Measurements from ENCODE around the gene FBN1. TPM values are rescaled to one million over a fixed set of nuclear protein-coding genes. Genes with fewer than 3 reads are reported as not detected.

Gene FBN1
- total and polyA plus RNA-seq, 2 experiments from 2014 or later: 1.9 to 3.8 TPM

GRCh38 chr15:48472756-48473155 is 172.8 kb downstream of the FBN1 start (continued):
- no peak for TF ChIP-seq CTCF (conservative IDR thresholded peaks at IDR 0.05; ENCODE audit: low read depth in 2 of 2)
- TF ChIP-seq ZNF331 (CRISPR knock-in tag; IDR thresholded peaks at IDR 0.05; ENCODE audit: low read depth): no peak
- no peak for TF ChIP-seq STAT1 (IDR thresholded peaks at IDR 0.05; ENCODE audit: unreplicated experiment)
- no peak for TF ChIP-seq CREB1 (CRISPR knock-in tag; IDR thresholded peaks at IDR 0.05; ENCODE audit: low read depth)
- no peak for TF ChIP-seq REST (IDR thresholded peaks at IDR 0.05; ENCODE audit: unreplicated experiment)
- no peak for TF ChIP-seq ETS1 (IDR thresholded peaks at IDR 0.05)
- TF ChIP-seq EZH2 (IDR thresholded peaks at IDR 0.05; ENCODE audit: low read depth, unreplicated experiment): no peak

GRCh38 chr15:48471073-48471472 is 174.4 kb downstream of the FBN1 start:
- Histone ChIP-seq H3K9me2 (ENCODE audit: insufficient read depth) (0 out of 2 replicates have a peak, but pooled peaks cover 4% of the 10 kb centered on the region), H3K4me1 (ENCODE audit: insufficient read depth) (no peaks in the 10 kb centered on the region; the same call in 1 of the 2 replicates), H3K4me2 (no peak overlapping the region), H3F3A (replicated peaks; ENCODE audit: low read depth) (no peaks in the 10 kb centered on the region), H3K79me2 (replicated peaks; ENCODE audit: insufficient read depth) (no peaks in the 10 kb centered on the region), H3K36me3 (ENCODE audit: insufficient read depth) (no peaks in the 10 kb centered on the region), H3K27ac (ENCODE audit: low read depth) (no peak overlapping the region), H3K4me3 (no peak overlapping the region), H4K20me1 (replicated peaks; ENCODE audit: insufficient read depth) (no peaks in the 10 kb centered on the region), H3K27me3 (ENCODE audit: insufficient read depth) (no peaks in the 10 kb centered on the region), H2AFZ (no peak overlapping the region)
- Mint-ChIP-seq H3K27ac (no peak overlapping the region), H3K4me3 (no peak overlapping the region), H3K36me3 (ENCODE audit: low read depth) (no peaks in the 10 kb centered on the region; the same call in 2 of the 3 replicates), H3K27me3 (ENCODE audit: insufficient read depth, low read depth, poor library complexity) (peaks cover 3% of the 10 kb centered on the region), H3K4me1 (peaks cover 14% of the 10 kb centered on the region; the same call in 2 of the 3 replicates), H3K9me3 (no peaks in the 10 kb centered on the region)
- TF ChIP-seq POLR2AphosphoS5 (IDR thresholded peaks at IDR 0.05; ENCODE audit: low read depth) (no peak), ETS1 (IDR thresholded peaks at IDR 0.05) (no peak), NANOG (IDR thresholded peaks at IDR 0.05; ENCODE audit: borderline replicate concordance) (no peak), REST (IDR thresholded peaks at IDR 0.05; ENCODE audit: unreplicated experiment) (no peak), STAT1 (IDR thresholded peaks at IDR 0.05; ENCODE audit: unreplicated experiment) (no peak), JUNB (IDR thresholded peaks at IDR 0.05; ENCODE audit: unreplicated experiment) (no peak), EZH2phosphoT487 (IDR thresholded peaks at IDR 0.05; ENCODE audit: unreplicated experiment) (no peak), CREB1 (CRISPR knock-in tag; IDR thresholded peaks at IDR 0.05; ENCODE audit: low read depth) (no peak)
- ATAC-seq (no peak), DNase-seq (ENCODE audit: low spot score) (no peak)
